Activated CD8-positive, alpha-beta memory T cell treated with anti-CD3 and anti-CD28 coated beads for 4 hours (primary cell): ENCODE data around the gene NR2F1-AS1.
"Not testable (repeated sequence)": the region's sequence is repeated elsewhere in the genome, so short reads cannot be mapped to it uniquely, and the experiment has no call there.

Experiments
- DNase-seq, 2 donors: peaks; one replicate each; pipeline ENCODE4 v3.0.0-alpha.2; 2020; ENCODE audit warnings: low read depth in 2 of 2

NR2F1-AS1 gene

DNA sequence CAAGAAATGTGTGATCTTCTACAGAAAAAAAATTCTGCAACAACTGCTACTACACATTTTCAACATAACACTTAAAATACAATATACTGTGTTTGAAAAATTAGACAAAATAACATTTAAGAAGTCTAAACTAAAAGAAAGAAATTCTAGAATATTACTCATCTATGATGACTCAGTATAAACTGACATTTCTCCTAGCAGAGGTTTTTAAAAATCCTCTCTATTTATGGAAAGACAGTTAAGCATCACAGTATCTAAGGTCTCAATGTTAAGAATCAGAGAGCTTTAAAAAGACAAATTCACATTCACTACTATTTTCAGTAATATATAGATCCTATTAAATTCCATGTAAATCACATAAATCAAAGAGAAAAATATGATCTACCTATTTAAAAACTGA lies 61.3 kb downstream of the NR2F1-AS1 start:
- no peak for DNase-seq

- DNase-seq = no peak
Observed at GRCh38 chr5:93517828-93518227, 63.2 kb downstream of the NR2F1-AS1 start.

- no peak for DNase-seq
Observed at GRCh38 chr5:93513298-93513697, 67.7 kb downstream of the NR2F1-AS1 start.

DNA sequence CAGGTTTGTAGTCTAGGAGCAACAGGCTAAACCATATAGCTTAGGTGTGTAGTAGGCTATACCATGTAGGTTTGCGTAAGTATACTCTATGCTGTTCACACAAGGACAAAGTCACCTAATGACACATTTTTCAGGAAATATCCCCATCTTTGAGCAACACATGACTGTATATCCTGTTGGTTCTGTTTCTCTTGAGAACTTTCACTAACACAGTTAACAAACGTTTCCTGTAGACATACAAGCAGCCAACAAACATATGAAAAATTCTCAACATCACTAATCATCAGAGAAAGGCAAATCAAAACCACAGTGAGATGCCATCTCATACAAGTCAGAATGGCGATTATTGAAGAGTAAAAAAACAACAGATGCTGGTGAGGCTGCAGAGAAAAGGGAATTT lies 68.2 kb downstream of the NR2F1-AS1 start:
- DNase-seq = no peak

DNA sequence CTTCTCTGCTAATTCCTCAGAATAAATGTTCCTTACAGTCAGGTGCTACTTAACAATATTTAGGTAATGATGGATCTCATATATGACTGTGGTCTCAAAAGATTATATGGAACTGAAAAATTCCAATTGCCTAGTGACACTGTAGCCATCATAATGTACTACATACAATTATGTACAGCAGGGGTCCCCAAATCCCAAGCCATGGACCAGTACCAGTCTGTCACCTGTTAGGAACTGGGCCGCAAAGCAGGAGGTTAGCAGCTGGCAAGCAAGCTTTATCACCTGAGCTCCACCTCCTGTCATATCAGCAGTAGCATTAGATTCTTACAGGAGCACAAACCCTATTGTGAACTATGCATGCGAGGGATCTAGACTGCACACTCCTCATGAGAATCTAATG lies 69.6 kb downstream of the NR2F1-AS1 start:
- no peak for DNase-seq

GRCh38 chr5:93510626-93511380 lies 70.2 kb downstream of the NR2F1-AS1 start:
- no peak for DNase-seq

DNA sequence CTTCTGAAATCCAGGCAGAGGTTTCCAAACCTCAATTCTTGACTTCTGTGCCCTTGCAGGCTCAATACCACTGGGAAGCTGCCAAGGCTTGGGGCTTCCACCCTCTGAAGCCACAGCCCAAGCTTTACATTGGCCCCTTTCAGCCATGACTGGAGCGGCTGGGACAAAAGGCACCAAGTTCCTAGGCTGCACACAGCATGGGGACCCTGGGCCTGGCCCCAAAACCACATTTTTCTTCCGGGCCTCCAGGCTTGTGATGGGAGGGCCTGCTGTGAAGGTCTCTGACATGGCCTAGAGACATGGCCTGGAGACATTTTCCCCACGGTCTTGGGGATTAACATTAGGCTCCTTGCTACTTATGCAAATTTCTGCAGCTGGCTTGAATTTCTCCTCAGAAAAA lies 75.5 kb downstream of the NR2F1-AS1 start:
- not testable (repeated sequence) for DNase-seq

DNA sequence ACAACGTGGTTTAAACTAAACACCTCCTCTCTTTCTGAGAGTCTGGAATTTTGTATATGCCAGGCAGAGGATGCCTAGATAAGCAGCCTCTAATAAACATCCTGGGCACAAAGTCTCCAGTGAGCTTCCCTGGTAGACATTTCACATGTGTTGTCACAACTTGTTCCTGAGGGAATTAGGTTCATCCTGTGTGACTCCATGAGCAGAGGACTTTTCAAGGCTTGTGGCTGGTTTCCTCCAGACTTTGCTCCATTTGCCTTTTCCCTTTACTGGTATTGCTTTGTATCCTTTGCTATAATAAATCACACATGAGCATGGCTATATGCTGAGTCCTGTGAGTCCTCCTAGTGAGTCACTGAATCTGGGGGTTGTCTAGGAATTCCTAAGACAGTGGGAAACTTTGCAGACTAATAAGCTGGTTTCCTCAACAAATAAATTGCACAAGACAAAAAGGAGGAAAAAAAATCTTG lies 77.4 kb downstream of the NR2F1-AS1 start:
- no peak for DNase-seq

GRCh38 chr5:93497096-93497495 lies 83.9 kb downstream of the NR2F1-AS1 start:
- no peak for DNase-seq

GRCh38 chr5:93479982-93480509 lies 101.0 kb downstream of the NR2F1-AS1 start:
- no peak for DNase-seq

- DNase-seq = no peak
Observed at GRCh38 chr5:93477816-93478215, 103.2 kb downstream of the NR2F1-AS1 start.

DNA sequence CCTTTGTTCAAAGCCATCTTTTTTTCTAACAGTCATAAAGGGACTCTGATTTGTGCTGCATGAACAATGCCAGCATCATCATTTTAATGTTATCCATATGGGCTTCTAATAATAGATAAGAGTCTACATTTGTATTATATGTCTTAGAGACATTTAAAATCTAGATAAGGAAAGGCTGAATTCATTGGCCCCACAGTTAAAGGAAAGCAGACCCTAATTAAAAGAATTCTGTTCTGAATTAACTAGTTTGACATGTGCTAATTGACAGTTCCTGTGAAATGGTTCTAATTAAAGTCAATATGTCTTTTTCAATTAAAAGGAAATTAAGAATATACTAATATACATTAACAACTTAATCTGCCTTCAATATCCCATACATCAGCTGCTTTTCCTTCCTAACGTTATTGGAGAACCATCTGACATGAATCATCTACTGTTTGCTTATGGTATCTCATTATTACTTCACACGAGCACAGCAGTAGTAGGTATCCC lies 104.7 kb downstream of the NR2F1-AS1 start:
- DNase-seq = no peak

DNA sequence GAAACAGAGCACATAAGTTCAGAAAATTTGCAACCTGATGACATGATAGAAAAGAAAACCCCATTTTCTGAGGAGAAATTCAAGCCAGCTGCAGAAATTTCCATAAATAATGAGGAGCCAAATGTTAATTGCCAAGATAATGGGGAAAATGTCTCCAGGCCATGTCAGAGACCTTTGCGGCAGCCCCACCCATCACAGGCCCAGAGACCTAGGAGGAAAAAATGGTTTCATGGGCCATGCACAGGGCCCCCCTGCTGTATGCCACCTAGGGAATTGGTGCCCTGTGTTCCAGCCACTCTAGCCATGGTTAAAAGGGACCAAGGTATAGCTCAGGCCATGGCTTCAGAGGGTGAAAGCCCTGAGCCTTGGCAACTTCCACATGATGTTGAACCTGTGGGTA lies 118.1 kb downstream of the NR2F1-AS1 start:
- no peak for DNase-seq

GRCh38 chr5:93461756-93462155 lies 119.3 kb downstream of the NR2F1-AS1 start:
- no peak for DNase-seq

GRCh38 chr5:93460286-93460685 lies 120.7 kb downstream of the NR2F1-AS1 start:
- no peak for DNase-seq

DNA sequence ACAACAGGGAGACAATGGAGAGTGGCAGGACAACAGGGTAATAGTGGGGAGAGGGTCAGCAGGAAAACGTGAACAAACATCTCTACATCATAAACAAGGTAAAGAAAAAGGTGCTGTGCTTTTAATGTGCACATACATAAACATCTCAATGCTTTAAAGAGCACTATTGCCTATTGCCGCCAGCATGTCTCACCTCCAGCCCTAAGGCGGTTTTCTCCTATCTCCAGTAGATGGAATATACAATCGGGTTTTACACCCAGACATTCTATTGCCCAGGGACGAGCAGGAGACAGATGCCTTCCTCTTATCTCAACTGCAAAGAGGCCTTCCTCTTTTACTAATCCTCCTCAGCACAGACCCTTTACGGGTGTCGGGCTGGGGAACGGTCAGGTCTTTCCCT lies 124.2 kb downstream of the NR2F1-AS1 start:
- DNase-seq = not testable (repeated sequence)

DNA sequence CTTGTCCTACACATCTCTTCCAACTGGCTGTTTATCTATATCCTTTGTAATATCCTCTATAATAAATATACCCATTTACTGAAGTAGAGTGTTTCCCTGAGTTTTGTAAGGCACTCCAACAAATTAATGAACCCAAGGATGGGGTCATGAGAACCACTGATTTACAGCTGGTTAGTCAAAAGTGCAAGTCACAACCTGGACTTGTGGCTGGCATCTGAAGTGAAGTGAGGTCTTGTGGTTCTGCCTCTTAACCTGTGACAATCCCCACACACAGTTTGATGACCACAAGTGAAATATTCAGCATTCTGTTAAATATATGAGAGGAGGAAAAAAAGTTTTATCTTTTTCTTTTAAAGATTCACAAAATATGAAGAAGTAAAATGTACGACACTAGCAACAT lies 126.1 kb downstream of the NR2F1-AS1 start:
- DNase-seq = no peak

- DNase-seq = no peak
Observed at GRCh38 chr5:93452255-93452654, 128.8 kb downstream of the NR2F1-AS1 start.

- DNase-seq = no peak
Observed at GRCh38 chr5:93438124-93438523, 142.9 kb downstream of the NR2F1-AS1 start.

- DNase-seq = no peak
Observed at GRCh38 chr5:93436083-93436482, 144.9 kb downstream of the NR2F1-AS1 start.

DNA sequence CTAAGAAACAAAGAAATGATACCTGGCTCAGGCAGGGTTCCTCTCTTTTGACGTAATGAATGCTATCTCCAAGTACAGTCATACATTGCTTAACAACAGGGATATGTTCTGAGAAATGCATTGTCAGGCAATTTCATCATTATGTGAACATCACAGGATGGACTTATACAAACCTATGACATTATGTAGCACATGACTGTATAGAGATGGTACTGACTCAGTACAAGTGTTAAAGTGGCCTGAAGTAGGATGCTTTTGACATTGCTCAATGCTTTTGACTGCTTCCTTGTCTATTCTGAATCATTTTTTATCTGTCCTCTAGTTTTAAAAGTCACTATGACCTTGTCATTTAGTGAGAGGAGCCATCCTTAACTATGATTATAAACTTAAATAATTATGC lies 147.6 kb downstream of the NR2F1-AS1 start:
- DNase-seq = no peak

DNA sequence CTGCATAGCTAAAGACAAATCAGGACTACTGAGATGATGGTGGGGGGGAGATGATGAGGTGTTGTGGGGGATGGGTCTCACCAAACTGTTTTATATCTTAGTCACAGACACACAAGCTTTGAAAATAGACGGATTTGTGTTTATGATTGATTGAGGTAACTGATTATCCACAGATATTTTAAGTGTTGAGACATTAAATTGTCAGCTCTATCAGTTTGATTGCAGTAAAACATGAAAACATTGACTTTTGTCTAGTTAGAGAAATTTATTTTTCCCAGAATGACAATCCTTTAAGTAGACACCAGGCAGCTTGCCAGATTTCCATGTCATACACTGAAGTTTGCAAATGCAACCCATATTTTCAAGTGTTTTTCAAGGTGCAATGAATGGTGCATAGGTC lies 149.8 kb downstream of the NR2F1-AS1 start:
- DNase-seq = no peak

DNA sequence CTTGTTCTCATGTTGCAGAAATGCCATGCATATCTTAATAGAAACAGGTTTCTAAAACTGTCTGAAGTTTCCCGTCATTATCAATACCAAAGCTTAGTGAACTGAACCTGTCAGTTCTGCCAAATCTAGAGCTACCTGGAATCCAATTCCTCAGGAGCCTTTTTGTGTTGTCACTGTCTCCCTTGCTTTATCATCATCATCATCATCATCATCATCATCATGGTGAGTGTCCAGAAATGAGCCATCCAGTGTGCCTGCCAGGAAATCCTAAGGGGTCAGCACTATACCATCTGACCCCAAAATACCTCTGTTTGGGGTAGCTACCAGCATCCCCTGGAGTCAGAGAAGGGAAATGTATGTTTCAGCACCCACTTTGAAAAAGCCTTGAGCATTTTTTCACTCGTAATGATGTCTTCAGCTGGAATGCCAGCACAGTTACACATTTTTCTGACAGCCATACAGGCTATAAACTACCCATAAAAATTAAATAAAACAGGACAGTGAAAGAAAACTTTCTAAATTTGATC lies 150.3 kb downstream of the NR2F1-AS1 start:
- DNase-seq = no peak
